Progenitor cell of endocrine pancreas (in vitro differentiated cells): ENCODE measurements around the gene PLPP7. TPM values are rescaled to one million over a fixed set of nuclear protein-coding genes. Genes with fewer than 3 reads are reported as not detected.

ENCODE experiments used
- DNase-seq: peaks from one replicate; pipeline ENCODE4 v3.0.0; 2021; ENCODE audit warnings: low spot score; ENCODE audit not compliant: unreplicated experiment
- H3K27ac Mint-ChIP-seq: 2 replicates; pipeline ENCODE4 v1.8.0; 2021; ENCODE audit warnings: mild to moderate bottlenecking, moderate library complexity, mixed read lengths
- H3K27me3 Mint-ChIP-seq: 2 replicates; pipeline ENCODE4 v1.8.0; 2021; ENCODE audit warnings: mixed read lengths
- H3K36me3 Mint-ChIP-seq: 2 replicates; pipeline ENCODE4 v1.8.0; 2022; ENCODE audit warnings: mixed read lengths; ENCODE audit not compliant: insufficient read depth
- H3K4me1 Mint-ChIP-seq: 2 replicates; pipeline ENCODE4 v1.8.0; 2021; ENCODE audit warnings: low read depth, mixed read lengths
- H3K4me3 Mint-ChIP-seq: 2 replicates; pipeline ENCODE4 v1.8.0; 2021; ENCODE audit warnings: low read depth, mild to moderate bottlenecking, moderate library complexity, mixed read lengths
- H3K9me3 Mint-ChIP-seq: 2 replicates; pipeline ENCODE4 v1.8.0; 2021; ENCODE audit warnings: low read depth, mixed read lengths
- total RNA-seq: library from RNA; stranded (reverse); gene quantifications from 2 replicates; pipeline ENCODE4 v1.2.1, GENCODE V29; 2021
- TF ChIP-seq, protein P1 (sequence below): fragments of 200-600 bp; sonication (generic); IDR thresholded peaks from one replicate; pipeline ENCODE4 v1.5.0; 2021; ENCODE audit warnings: antibody characterized with exemption, mild to moderate bottlenecking; ENCODE audit not compliant: unreplicated experiment

The PLPP7 gene
- total RNA-seq, 1 donor from 2014 or later, result 3.6 TPM

DNA sequence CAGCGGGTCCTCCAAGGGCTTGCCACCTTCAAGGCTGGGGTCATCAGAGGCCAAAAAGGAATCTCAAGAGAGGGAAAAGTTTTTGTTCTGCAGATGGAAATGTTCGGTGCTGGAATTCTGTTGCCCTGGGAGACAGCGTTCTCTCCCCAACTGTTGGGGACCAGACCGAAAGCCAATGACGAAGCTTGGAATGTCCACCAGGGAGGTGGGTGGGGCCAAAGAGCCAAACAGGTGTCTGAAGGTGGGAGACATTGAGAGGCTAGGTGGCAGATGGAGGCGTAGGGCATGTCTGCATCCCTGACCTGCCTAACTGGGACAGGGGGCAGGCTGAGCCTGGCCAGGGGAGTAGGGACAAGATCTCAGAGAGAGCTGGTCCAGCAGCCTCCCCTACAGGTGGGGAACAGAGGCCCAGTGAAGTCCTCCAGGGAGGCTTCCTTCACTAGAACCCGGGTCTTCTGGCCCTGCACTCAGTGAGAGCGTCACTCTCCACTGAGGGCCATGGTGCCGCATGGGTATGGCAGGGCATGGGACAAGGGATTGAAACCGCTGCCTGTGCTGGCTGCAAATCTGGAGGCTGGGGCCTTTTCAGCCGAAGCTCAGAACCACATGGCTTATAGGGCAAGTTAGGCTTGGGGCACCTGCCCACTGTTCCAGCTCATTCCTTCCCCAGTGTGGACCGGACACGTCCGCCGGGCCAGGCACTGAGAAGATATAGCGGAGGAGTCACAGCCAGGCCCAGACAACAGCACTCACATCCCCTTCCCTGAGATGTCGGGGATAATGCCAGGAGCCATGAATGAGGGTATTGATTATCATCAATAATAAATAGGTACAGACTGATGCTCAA is 8.2 kb upstream of the PLPP7 start:
- no peaks in the 10 kb centered on the region for H3K9me3 Mint-ChIP-seq

DNA sequence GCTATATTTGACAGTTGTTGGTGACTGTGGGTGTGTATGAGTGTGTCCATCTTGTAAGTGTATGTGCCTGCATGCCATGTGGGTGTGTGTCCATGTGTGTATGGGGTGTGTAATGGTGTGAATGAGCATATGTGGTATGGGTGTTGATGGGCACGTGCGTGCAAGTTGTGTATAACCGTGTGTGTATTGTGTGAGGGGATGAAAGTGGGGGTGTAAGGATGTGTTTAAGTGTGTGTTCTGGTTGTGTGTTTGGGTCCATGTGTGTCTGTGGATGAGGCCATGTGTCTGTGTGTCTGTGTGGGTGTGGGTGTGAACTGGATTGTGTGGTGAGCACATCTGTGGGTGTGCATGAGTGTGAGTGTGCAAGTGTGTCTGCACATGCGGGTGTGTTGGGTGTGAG is 7.3 kb upstream of the PLPP7 start:
- Mint-ChIP-seq H3K9me3 (no peaks in the 10 kb centered on the region), H3K4me3 (peak overlapping the region; percentile 9), H3K27ac (no peak overlapping the region), H3K4me1 (peaks cover 5% of the 10 kb centered on the region), H3K36me3 (no peaks in the 10 kb centered on the region), H3K27me3 (peaks cover 34% of the 10 kb centered on the region)
- DNase-seq, result no peak
- TF ChIP-seq, protein P1, sequence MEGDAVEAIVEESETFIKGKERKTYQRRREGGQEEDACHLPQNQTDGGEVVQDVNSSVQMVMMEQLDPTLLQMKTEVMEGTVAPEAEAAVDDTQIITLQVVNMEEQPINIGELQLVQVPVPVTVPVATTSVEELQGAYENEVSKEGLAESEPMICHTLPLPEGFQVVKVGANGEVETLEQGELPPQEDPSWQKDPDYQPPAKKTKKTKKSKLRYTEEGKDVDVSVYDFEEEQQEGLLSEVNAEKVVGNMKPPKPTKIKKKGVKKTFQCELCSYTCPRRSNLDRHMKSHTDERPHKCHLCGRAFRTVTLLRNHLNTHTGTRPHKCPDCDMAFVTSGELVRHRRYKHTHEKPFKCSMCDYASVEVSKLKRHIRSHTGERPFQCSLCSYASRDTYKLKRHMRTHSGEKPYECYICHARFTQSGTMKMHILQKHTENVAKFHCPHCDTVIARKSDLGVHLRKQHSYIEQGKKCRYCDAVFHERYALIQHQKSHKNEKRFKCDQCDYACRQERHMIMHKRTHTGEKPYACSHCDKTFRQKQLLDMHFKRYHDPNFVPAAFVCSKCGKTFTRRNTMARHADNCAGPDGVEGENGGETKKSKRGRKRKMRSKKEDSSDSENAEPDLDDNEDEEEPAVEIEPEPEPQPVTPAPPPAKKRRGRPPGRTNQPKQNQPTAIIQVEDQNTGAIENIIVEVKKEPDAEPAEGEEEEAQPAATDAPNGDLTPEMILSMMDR, result no peak

More for the DNA sequence above, 8.2 kb upstream of the PLPP7 start:
- no peak overlapping the region for H3K4me3 Mint-ChIP-seq
- H3K27me3 Mint-ChIP-seq, result peaks cover 35% of the 10 kb centered on the region
- H3K36me3 Mint-ChIP-seq, result no peaks in the 10 kb centered on the region
- H3K4me1 Mint-ChIP-seq, result peaks cover 5% of the 10 kb centered on the region
- H3K27ac Mint-ChIP-seq, result no peak overlapping the region
- DNase-seq, result no peak
- TF ChIP-seq, protein P1, result no peak

DNA sequence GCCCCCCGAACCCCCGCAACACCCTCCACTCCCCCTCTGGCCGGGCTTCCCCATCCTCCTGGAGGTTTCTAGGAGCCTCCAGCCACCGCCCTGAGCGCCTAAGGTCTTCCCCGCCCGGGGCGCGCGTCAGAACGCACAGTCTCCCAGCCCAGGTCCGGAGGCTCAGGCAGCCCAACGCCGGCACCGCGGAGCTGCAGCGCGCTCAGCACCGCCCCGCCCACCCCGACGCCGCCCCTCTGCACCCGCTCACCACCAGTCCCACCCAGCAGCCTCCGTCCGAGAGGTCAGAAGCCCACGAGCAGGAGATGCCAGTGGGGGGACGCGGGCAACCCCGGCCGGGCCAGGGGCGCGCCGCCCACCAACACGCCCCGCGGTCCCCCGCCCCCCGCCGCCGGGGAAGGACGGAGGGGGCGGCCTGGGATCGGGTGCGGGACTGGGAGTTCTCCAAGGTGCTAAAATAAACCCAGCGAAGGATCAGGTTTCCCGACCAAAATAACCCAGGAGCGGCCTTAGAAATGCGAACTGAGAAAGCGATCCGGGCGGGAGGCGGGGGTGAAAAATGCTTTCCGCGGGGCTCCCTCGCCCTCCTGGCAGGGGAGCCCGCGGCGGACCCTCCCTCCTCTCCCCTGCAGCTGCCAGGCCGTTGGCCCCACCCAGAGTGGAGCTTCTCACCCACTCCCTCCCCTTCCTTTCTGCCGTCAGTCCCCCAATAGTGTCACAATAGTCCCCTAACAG is 6.7 kb upstream of the PLPP7 start:
- DNase-seq, result peak; percentile 32
- Mint-ChIP-seq H3K4me1 (peaks cover 5% of the 10 kb centered on the region), H3K4me3 (peak overlapping the region; percentile 38), H3K27me3 (peaks cover 34% of the 10 kb centered on the region), H3K9me3 (no peaks in the 10 kb centered on the region), H3K27ac (no peak overlapping the region), H3K36me3 (no peaks in the 10 kb centered on the region)
- TF ChIP-seq, protein P1, result no peak

DNA sequence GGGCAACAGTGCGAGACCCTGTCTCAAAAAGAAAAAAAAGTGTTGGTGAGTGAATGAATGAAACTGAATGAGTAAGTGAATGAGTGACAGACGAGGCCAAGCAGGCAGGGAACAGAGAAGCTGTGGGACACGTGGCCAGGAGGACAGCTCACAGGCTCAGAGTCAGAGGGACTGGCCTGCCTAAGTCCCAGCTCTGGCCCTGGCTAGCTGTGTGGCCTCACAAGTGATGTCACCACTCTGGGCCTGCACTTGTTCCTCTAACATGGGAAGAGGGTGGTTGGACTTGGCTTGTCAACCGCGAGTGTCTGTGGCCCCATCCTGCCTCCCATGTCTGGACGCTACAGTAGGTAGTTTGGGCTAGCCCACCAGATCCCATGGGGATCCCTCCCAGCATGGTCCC is 4.7 kb upstream of the PLPP7 start:
- no peaks in the 10 kb centered on the region for H3K36me3 Mint-ChIP-seq
- no peak overlapping the region for H3K4me3 Mint-ChIP-seq
- no peaks in the 10 kb centered on the region for H3K9me3 Mint-ChIP-seq
- no peak overlapping the region for H3K27ac Mint-ChIP-seq
- peaks cover 3% of the 10 kb centered on the region for H3K4me1 Mint-ChIP-seq
- H3K27me3 Mint-ChIP-seq, result peaks cover 34% of the 10 kb centered on the region
- no peak for DNase-seq
- TF ChIP-seq, protein P1, result no peak

DNA sequence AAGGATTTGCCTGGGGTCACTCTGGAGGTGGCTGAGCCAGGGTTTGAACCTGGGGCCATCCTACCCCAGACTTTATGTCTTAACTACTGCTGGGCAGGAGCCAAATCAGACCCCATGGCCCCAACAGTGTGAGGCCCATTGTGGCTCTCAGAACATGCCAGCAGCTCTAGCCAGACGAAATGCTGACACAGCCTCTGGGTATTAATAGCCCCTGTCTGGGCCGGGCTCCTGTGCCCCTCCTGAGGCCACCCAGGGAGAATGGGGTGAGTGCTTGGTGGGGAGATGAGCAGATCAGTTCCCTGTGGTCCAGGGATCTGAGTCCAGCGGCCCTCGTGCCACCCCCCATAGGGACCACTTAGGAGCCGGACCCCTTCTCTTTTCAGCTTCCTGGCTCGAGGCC is 2.2 kb upstream of the PLPP7 start:
- H3K27ac Mint-ChIP-seq, result no peak overlapping the region
- H3K9me3 Mint-ChIP-seq, result no peaks in the 10 kb centered on the region
- H3K36me3 Mint-ChIP-seq, result no peaks in the 10 kb centered on the region
- peaks cover 3% of the 10 kb centered on the region for H3K4me1 Mint-ChIP-seq
- H3K4me3 Mint-ChIP-seq, result no peak overlapping the region
- DNase-seq, result no peak
- H3K27me3 Mint-ChIP-seq, result peaks cover 15% of the 10 kb centered on the region
- TF ChIP-seq, protein P1, result no peak
